Psoas muscle (tissue), 8 donors: Measurements from ENCODE around the gene RETREG1. TPM values are rescaled to one million over a fixed set of nuclear protein-coding genes. Genes with fewer than 3 reads are reported as not detected.
"Not testable (repeated sequence)": the region's sequence is repeated elsewhere in the genome, so short reads cannot be mapped to it uniquely, and the experiment has no call there.

ENCODE experiments used
- ATAC-seq, 4 donors: fragments of 200-7000 bp; cut with Tn5 transposase; one replicate each; pipeline ENCODE4 v1.9.1; 2020; ENCODE audit warnings: moderate library complexity in 3 of 4, mild to moderate bottlenecking in 2 of 4
- DNase-seq, 2 donors: peaks; one replicate each; pipeline ENCODE4 v3.0.0-alpha.2; 2020
- H3K27ac ChIP-seq: fragments of 200-600 bp; one replicate; pipeline ENCODE4 v1.8.0; 2022
- H3K27me3 ChIP-seq, 3 donors: fragments of 200-600 bp in 1 of 3; one replicate each; pipeline versions ENCODE4 v1.6.1 to v1.8.0; 2013 to 2022; ENCODE audit warnings: low read length in 2 of 3, mild to moderate bottlenecking in 2 of 3, moderate library complexity in 1 of 3; ENCODE audit not compliant: insufficient read depth in 3 of 3
- H3K36me3 ChIP-seq, 2 donors: fragments of 200-600 bp in 1 of 2; one replicate each; pipeline versions ENCODE4 v1.6.1 to v1.8.0; 2013 to 2022; ENCODE audit warnings: low read depth in 1 of 2, mild to moderate bottlenecking in 1 of 2, moderate library complexity in 1 of 2; ENCODE audit not compliant: insufficient read depth in 1 of 2
- H3K4me1 ChIP-seq: fragments of 200-600 bp; one replicate; pipeline ENCODE4 v1.8.0; 2022
- H3K4me3 ChIP-seq: fragments of 200-600 bp; one replicate; pipeline ENCODE4 v1.8.0; 2022; ENCODE audit warnings: mild to moderate bottlenecking
- H3K9me3 ChIP-seq: fragments of 200-600 bp; one replicate; pipeline ENCODE4 v1.8.0; 2022
- WGBS, 3 donors: extraction: QIAGEN DNeasy Blood & Tissue Kit; methylation state at CpG; one replicate each; pipeline versions ENCODE4 v1.1.6 to v1.1.7; 2013; 5-methylcytosine and 5-hydroxymethylcytosine counted together
- intact Hi-C, 2 donors: fragments of 100-400 bp; cut with DNase I; formaldehyde crosslinking; loops; one replicate each; pipeline versions ENCODE4 v1.11.0 to v1.14.2; 2022
- polyA plus RNA-seq, 3 donors: library from polyadenylated mRNA; stranded (reverse); fragments of 200-250 nt; gene quantifications; one replicate each; pipeline ENCODE4 v1.2.3, GENCODE V29; 2013
- total RNA-seq, 4 donors: library from RNA; stranded (reverse); fragmentation: NEBNext Ultra II Directional in 2 of 4; extraction: Animal tissue kit (Norgen Biotek cat#: 25700) in 2 of 4; gene quantifications; one replicate each; pipeline versions ENCODE4 v1.2.1 to v1.2.4, GENCODE V29; 2021 to 2023
- TF ChIP-seq, protein P1 (sequence below): fragments of 200-600 bp; IDR thresholded peaks from one replicate; pipeline ENCODE4 v1.8.0; 2022; ENCODE audit warnings: antibody characterized with exemption
- donor health status: healthy with polysubstance abuse.
- donor health status: DM: no; HTN: no; CAD: no; lungs with moderate emphysema.
- donor health status: Bipolar disorder and iron deficiency.
- donor health status: healthy.
- donor health status: DM: yes; HTN: yes; CAD: no.
- donor health status: DM: no; HTN: no; CAD: no.
- donor health status: DM: no; HTN: no; CAD: no.
- donor health status: DM: yes; HTN: yes; CAD: no.

RETREG1 gene
- total and polyA plus RNA-seq, 7 donors = 2.1 to 252 (median 191) TPM

DNA sequence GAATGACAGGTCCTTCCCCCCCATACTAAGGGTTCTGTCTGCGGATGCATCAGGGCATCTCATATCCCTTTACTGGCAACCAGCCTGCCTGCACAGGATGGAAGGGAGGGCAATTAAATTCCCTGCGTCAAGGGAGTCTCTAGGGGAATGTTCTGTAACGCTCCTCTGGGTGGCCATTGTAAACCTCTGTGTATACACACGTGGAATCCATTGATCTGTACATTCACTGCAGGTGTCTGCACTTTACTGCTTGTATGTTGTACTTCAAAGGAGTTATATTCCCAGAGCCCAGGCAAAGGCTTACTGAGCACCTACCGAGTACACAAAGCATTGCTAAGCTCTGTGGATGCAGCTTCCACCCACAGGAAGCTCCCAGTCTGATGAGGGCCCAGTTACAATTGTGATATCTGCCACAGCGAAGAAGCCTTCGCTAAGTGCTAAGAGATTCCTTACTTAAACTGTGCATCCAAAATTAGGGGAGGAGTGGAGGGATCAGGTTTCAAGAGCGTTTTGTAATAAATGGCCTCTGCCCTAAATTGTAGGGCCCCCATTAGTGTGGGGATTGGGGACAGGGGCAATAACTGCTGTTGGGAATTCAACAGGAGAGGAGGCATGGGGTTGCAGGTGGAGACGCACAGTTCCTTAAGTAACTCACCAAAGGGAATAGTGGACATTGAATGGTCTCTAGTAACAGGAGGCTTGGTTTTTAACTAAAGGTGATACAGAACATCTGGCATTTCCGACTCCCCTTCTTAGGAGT is 1.5 kb upstream of the RETREG1 start:
- TF ChIP-seq, protein P1, sequence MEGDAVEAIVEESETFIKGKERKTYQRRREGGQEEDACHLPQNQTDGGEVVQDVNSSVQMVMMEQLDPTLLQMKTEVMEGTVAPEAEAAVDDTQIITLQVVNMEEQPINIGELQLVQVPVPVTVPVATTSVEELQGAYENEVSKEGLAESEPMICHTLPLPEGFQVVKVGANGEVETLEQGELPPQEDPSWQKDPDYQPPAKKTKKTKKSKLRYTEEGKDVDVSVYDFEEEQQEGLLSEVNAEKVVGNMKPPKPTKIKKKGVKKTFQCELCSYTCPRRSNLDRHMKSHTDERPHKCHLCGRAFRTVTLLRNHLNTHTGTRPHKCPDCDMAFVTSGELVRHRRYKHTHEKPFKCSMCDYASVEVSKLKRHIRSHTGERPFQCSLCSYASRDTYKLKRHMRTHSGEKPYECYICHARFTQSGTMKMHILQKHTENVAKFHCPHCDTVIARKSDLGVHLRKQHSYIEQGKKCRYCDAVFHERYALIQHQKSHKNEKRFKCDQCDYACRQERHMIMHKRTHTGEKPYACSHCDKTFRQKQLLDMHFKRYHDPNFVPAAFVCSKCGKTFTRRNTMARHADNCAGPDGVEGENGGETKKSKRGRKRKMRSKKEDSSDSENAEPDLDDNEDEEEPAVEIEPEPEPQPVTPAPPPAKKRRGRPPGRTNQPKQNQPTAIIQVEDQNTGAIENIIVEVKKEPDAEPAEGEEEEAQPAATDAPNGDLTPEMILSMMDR = no peak
- Histone ChIP-seq H3K27ac (no peak overlapping the region), H3K4me3 (no peak overlapping the region), H3K27me3 (no peaks in the 10 kb centered on the region), H3K9me3 (no peaks in the 10 kb centered on the region), H3K36me3 (no peaks in the 10 kb centered on the region), H3K4me1 (no peaks in the 10 kb centered on the region)
- intact Hi-C loops = no loop called here
- DNase-seq (no peak), ATAC-seq (no peak)
- WGBS, 3 donors = 71 to 85% (median 79%) methylated on average over 10 of the region's 10 CpGs

GRCh38 chr5:16617274-16617968 is 624 bp upstream of the RETREG1 start:
- WGBS, 3 donors = 36 to 44% (median 39%) methylated on average over 27 of the region's 27 CpGs
- Histone ChIP-seq H3K9me3 (no peaks in the 10 kb centered on the region), H3K4me3 (peak overlapping the region; percentile 86), H3K4me1 (no peaks in the 10 kb centered on the region), H3K27ac (peak overlapping the region; percentile 36), H3K27me3 (no peaks in the 10 kb centered on the region), H3K36me3 (no peaks in the 10 kb centered on the region)
- intact Hi-C loops = no loop called here
- no peak for DNase-seq
- TF ChIP-seq, protein P1 = no peak
- ATAC-seq = peak in 2 of 4 donors; percentile 7 to 23

DNA sequence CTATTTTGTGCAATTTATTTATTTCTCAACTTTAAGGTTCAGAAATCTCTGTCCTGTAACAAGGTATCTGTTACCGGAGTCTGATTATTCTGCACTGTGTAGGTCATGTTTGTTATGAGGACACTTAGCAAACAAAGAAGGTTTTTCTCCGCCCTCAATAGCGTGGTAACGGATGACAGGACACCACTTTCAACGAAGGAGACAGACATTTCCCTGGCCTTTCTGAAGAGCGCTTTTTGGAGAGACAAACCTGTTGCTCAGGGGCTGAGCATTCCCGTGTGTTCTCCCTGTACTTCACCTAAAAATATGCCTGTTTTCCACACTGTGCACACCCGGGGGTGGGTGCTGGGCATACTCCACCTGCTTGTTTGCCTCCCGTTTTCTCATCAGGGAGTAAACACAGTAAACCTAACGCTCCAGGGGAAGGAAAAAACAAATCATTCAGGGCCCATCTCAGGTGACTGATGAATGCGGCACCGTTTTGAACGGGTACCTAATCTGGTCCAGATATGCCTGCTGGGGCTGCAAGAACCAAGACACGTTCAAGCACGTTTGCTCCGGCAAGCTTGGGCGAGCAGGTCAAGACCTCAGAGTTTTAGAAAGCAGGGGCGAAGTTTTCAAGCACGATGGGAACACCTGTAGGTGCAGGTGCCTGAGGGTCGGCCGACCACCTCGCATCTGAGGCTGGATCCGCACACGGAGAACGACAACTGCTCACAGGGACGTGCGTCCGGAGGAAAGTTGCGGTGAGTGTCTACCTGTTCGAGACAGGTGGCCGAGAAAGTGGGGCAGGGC is 859 bp downstream of the RETREG1 start:
- TF ChIP-seq, protein P1 = no peak
- intact Hi-C loops = no loop called here
- no peak for DNase-seq
- H3K9me3 ChIP-seq = no peaks in the 10 kb centered on the region
- peak overlapping the region; percentile 86 for H3K4me3 ChIP-seq
- whole genome bisulfite sequencing, 3 donors = 23 to 32% (median 29%) methylated on average over 31 of the region's 31 CpGs
- no peak for ATAC-seq
- no peaks in the 10 kb centered on the region for H3K4me1 ChIP-seq
- no peaks in the 10 kb centered on the region for H3K36me3 ChIP-seq
- H3K27ac ChIP-seq = no peak overlapping the region
- H3K27me3 ChIP-seq = no peaks in the 10 kb centered on the region

DNA sequence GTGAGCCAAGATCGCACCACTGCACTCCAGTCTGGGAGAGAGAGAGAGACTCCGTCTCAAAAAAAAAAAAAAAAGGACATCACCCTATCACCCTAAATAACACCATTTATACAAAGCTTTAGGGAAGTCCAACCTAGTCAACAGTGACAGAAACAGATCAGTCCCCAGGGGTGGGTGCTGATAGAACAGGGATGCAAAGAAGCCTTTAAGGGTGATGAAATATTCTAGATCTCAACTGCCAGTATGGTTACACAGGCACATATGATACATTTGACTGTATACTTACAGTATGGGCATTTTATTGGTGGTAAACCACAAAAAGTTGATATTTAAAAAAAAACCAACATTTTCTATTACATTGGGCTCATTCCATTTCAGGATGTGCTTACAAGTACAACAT is 4.8 kb downstream of the RETREG1 start:
- H3K27ac ChIP-seq = no peak overlapping the region
- H3K4me3 ChIP-seq = no peak overlapping the region
- no peaks in the 10 kb centered on the region for H3K9me3 ChIP-seq
- no peaks in the 10 kb centered on the region for H3K4me1 ChIP-seq
- intact Hi-C loops = no loop called here
- no peaks in the 10 kb centered on the region for H3K27me3 ChIP-seq
- no peak for ATAC-seq
- DNase-seq = no peak
- 92 to 97% (median 93%) methylated on average over 2 of the region's 2 CpGs for WGBS, 3 donors
- TF ChIP-seq, protein P1 = no peak
- no peaks in the 10 kb centered on the region for H3K36me3 ChIP-seq

- DNase-seq, intact Hi-C loops, H3K27ac ChIP-seq, H3K9me3 ChIP-seq, ATAC-seq, H3K4me3 ChIP-seq, H3K36me3 ChIP-seq, H3K27me3 ChIP-seq, H3K4me1 ChIP-seq: not testable (repeated sequence)
- WGBS, 3 donors = 85 to 96% (median 91%) methylated on average over 2 of the region's 2 CpGs
Measured at GRCh38 chr5:16610896-16611295, 5.9 kb downstream of the RETREG1 start.
